Upper lobe of left lung (tissue), 6 donors: ENCODE data around the gene S100A8. TPM values are rescaled to one million over a fixed set of nuclear protein-coding genes. Genes with fewer than 3 reads are reported as not detected.
A peak's percentile ranks its signal among the peaks of the same experiment; 100 is the strongest.

Experiments
- ATAC-seq, 2 donors: fragments of 200-7000 bp; cut with Tn5 transposase; one replicate each; pipeline ENCODE4 v1.9.1; 2022; ENCODE audit warnings: mild to moderate bottlenecking in 2 of 2, moderate library complexity in 2 of 2; ENCODE audit not compliant: low FRiP score in 2 of 2
- DNase-seq, 2 donors: peaks; one replicate each; pipeline ENCODE4 v3.0.0-alpha.2; 2019 to 2020
- H3K27ac ChIP-seq, 4 donors: fragments of 200-600 bp; sonication (generic); one replicate each; pipeline ENCODE4 v1.5.1; 2016 to 2019
- H3K27me3 ChIP-seq, 4 donors: fragments of 200-600 bp; sonication (generic); one replicate each; pipeline ENCODE4 v1.5.1; 2017 to 2019
- H3K36me3 ChIP-seq, 4 donors: fragments of 200-600 bp; sonication (generic); one replicate each; pipeline ENCODE4 v1.5.1; 2016 to 2019
- H3K4me1 ChIP-seq, 4 donors: fragments of 200-600 bp; sonication (generic); one replicate each; pipeline ENCODE4 v1.5.1; 2018 to 2019
- H3K4me3 ChIP-seq, 4 donors: fragments of 200-600 bp; sonication (generic); one replicate each; pipeline ENCODE4 v1.5.1; 2017 to 2019; ENCODE audit warnings: mild to moderate bottlenecking in 2 of 4, moderate library complexity in 1 of 4
- H3K9me3 ChIP-seq, 4 donors: fragments of 200-600 bp; sonication (generic); one replicate each; pipeline ENCODE4 v1.5.1; 2018 to 2019
- EP300 ChIP-seq, 4 donors: sonication (generic); formaldehyde crosslinking; IDR thresholded peaks; one replicate each; pipeline ENCODE4 v1.5.1; 2017; ENCODE audit warnings: antibody characterized with exemption in 4 of 4, control low read depth in 2 of 4
- POLR2A ChIP-seq, 4 donors: fragments of 450-650 bp; IDR thresholded peaks; one replicate each; pipeline ENCODE4 v1.5.1; 2016 to 2017; ENCODE audit warnings: antibody characterized with exemption in 4 of 4, mild to moderate bottlenecking in 2 of 4
- POLR2AphosphoS5 ChIP-seq, 2 donors: sonication (generic); formaldehyde crosslinking; IDR thresholded peaks; one replicate each; pipeline ENCODE4 v1.5.1; 2017; ENCODE audit warnings: antibody characterized with exemption in 2 of 2
- WGBS, 2 donors: methylation state at CpG; one replicate each; pipeline ENCODE4 v1.1.5; 2017 to 2018; 5-methylcytosine and 5-hydroxymethylcytosine counted together
- total RNA-seq, 6 donors: library from RNA; depleted of rRNA in 4 of 6; stranded (reverse); fragments of >200 nt in 4 of 6; gene quantifications; one replicate each; pipeline versions ENCODE4 v1.1.0 to v1.2.1, GENCODE V29; 2016 to 2021
- TF ChIP-seq, protein P1 (sequence below), 6 experiments: fragments of 450-650 bp in 4 of 6; fragments of 200-600 bp in 2 of 6; sonication (generic) in 2 of 6; IDR thresholded peaks; one replicate each; pipeline ENCODE4 v1.5.1; 2016 to 2019; ENCODE audit warnings: antibody characterized with exemption in 6 of 6
- donor health status: DM: no; HTN: no; CAD: no; lungs with moderate emphysema.
- donor health status: DM: no; HTN: yes; CAD: no; lungs with severe emphysema.

The S100A8 gene
- total RNA-seq, 6 donors from 2014 or later = 49.2 to 842 (median 194) TPM

DNA sequence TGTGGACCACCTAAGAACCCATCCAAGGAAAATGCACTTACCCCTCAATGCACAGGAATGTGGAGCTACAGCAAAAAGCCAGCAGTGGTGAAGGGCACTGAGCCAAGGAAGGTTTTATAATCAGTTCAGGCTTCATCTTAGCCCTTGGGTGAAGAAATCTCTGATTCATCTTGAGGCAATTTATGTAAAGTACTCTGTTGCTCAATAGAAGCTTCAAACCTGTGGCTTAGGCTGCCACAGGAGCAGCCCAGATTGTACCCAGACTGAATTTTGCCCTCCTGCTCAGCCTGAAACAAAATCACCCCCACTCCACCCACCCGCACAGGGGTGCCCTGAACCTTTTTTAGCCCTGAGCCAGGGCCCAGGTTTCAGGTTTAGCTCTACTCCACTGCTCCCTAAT is 15.4 kb downstream of the S100A8 start, which contains the start of gene S100A12:
TSS of gene S100A12 (minus strand) at position 111 of the 400 bp plus-strand sequence. CDS start 1,029 bp downstream, outside the sequence.
- H3K36me3 ChIP-seq = no peaks in the 10 kb centered on the region
- DNase-seq (peak in 1 of 2 donors; percentile 76), ATAC-seq (peak; percentile 44 to 81)
- H3K9me3 ChIP-seq = no peaks in the 10 kb centered on the region
- peak within 1 kb of the TSS; percentile 27 to 81 (median 46) for H3K27ac ChIP-seq
- no peak for TF ChIP-seq POLR2A (IDR thresholded peaks at IDR 0.05)
- TF ChIP-seq POLR2AphosphoS5 (IDR thresholded peaks at IDR 0.05) = peak; percentile 9 to 38
- TF ChIP-seq, protein P1, sequence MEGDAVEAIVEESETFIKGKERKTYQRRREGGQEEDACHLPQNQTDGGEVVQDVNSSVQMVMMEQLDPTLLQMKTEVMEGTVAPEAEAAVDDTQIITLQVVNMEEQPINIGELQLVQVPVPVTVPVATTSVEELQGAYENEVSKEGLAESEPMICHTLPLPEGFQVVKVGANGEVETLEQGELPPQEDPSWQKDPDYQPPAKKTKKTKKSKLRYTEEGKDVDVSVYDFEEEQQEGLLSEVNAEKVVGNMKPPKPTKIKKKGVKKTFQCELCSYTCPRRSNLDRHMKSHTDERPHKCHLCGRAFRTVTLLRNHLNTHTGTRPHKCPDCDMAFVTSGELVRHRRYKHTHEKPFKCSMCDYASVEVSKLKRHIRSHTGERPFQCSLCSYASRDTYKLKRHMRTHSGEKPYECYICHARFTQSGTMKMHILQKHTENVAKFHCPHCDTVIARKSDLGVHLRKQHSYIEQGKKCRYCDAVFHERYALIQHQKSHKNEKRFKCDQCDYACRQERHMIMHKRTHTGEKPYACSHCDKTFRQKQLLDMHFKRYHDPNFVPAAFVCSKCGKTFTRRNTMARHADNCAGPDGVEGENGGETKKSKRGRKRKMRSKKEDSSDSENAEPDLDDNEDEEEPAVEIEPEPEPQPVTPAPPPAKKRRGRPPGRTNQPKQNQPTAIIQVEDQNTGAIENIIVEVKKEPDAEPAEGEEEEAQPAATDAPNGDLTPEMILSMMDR (IDR thresholded peaks at IDR 0.05) = no peak
- TF ChIP-seq EP300 (IDR thresholded peaks at IDR 0.05) = peak in 1 of 4 donors; percentile 16
- no peaks in the 10 kb centered on the region for H3K27me3 ChIP-seq
- peaks cover 0 to 11% (median 5%) of the 10 kb centered on the region in 4 donors for H3K4me1 ChIP-seq
- no peak within 1 kb of the TSS for H3K4me3 ChIP-seq
- WGBS, 2 donors = 35 to 83% methylated on average over 1 of the region's 1 CpG

DNA sequence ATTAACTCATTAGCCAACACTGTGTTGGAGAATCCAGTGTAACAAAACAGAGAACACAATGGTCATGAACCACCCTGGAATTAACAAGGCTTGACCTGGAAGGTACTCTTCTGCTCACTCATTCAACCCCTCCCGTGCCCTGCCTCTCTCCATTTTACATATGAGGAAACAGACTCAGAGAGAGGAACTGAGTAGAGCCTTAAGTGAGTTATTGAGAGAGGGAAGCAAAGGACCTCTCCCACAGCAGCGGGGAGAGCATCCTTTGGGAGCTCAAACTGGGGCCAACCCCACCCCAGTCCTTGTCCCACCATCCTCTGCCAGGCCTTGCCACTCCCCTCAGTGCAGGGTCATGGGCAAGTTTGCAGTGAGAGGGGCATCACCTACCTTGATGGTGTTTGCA is 16.8 kb downstream of the S100A8 start:
- Histone ChIP-seq H3K27me3 (no peaks in the 10 kb centered on the region), H3K9me3 (no peaks in the 10 kb centered on the region), H3K36me3 (no peaks in the 10 kb centered on the region), H3K4me3 (no peak overlapping the region), H3K27ac (peak overlapping the region in 3 of 4 donors; percentile 43 to 81 (median 47)), H3K4me1 (peaks cover 0 to 11% (median 5%) of the 10 kb centered on the region in 4 donors)
- DNase-seq (peak in 1 of 2 donors; percentile 55), ATAC-seq (peak in 1 of 2 donors; percentile 54)
- WGBS, 2 donors = 53 to 57% methylated on average over 2 of the region's 2 CpGs
- TF ChIP-seq EP300 (IDR thresholded peaks at IDR 0.05) (no peak), POLR2A (IDR thresholded peaks at IDR 0.05) (no peak), POLR2AphosphoS5 (IDR thresholded peaks at IDR 0.05) (no peak)
- TF ChIP-seq, protein P1 (IDR thresholded peaks at IDR 0.05) = no peak

DNA sequence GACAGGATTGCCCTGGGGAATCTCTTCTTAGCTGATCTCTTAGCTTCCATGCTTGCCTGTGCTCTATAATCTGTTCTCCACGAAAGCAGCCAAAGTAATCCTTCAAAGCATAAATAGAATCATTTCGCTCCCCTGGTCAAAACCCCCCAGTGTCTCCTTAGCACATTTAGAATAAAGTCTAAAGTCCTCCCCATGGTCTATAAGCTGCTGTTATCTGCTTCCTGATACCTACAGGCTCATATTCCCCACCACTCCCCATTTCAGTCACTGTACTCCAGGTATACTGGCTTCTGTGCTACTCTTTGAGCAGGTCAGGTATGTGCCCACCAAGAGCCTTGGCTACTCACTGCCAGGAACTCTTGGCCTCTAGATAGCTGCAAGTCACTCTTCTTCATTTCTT is 18.3 kb downstream of the S100A8 start:
- Histone ChIP-seq H3K36me3 (no peaks in the 10 kb centered on the region), H3K4me3 (no peak overlapping the region), H3K9me3 (no peaks in the 10 kb centered on the region), H3K27ac (no peak overlapping the region), H3K4me1 (peaks cover 0 to 13% (median 9%) of the 10 kb centered on the region in 4 donors), H3K27me3 (no peaks in the 10 kb centered on the region)
- TF ChIP-seq POLR2A (IDR thresholded peaks at IDR 0.05) = no peak
- TF ChIP-seq, protein P1 (IDR thresholded peaks at IDR 0.05) = no peak
- no peak for TF ChIP-seq POLR2AphosphoS5 (IDR thresholded peaks at IDR 0.05)
- TF ChIP-seq EP300 (IDR thresholded peaks at IDR 0.05) = no peak
- DNase-seq (no peak), ATAC-seq (no peak)
- 91 to 94% methylated on average over 2 of the region's 2 CpGs for WGBS, 2 donors

DNA sequence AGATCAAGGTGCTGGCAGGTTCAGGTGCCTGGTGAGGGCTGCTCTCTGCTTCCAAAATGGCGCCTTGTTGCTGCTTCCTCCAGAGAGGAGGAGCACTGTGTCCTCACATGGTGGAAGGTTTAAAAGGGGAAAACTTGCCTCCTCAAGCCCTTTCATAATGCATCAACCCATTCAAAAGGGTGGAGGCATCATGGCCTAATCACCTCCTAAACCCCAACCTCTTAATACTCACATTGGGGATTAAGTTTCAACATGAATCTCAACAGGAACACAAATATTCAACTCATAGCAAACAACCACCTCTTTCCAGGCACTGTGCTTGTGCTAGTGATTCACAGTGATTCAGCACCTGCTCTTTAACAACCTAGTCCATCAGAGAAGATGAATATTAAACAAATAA is 19.6 kb downstream of the S100A8 start:
- no peak for DNase-seq

More for the DNA sequence above, 19.6 kb downstream of the S100A8 start:
- WGBS, 2 donors = 71 to 88% methylated on average over 1 of the region's 1 CpG
- H3K27ac ChIP-seq = peak overlapping the region in 1 of 4 donors; percentile 54
- H3K4me3 ChIP-seq = no peak overlapping the region
- H3K36me3 ChIP-seq = no peaks in the 10 kb centered on the region
- H3K27me3 ChIP-seq = no peaks in the 10 kb centered on the region
- TF ChIP-seq EP300 (IDR thresholded peaks at IDR 0.05) (no peak), POLR2A (IDR thresholded peaks at IDR 0.05) (no peak), POLR2AphosphoS5 (IDR thresholded peaks at IDR 0.05) (no peak)
- TF ChIP-seq, protein P1 (IDR thresholded peaks at IDR 0.05) = no peak
- H3K9me3 ChIP-seq = no peaks in the 10 kb centered on the region
- ATAC-seq = no peak
- peaks cover 0 to 18% (median 9%) of the 10 kb centered on the region in 4 donors for H3K4me1 ChIP-seq
